WERI-Rb-1 (cell line): ENCODE data around the gene LOXL1.

Experiments used
- DNase-seq: peaks from one replicate; pipeline ENCODE4 v3.0.0-alpha.2; 2020
- H3K27ac ChIP-seq: fragments of 250-450 bp; sonication (Bioruptor Pico); 2 replicates; pipeline ENCODE4 v1.5.1; 2020; ENCODE audit warnings: mild to moderate bottlenecking, moderate library complexity
- H3K27me3 ChIP-seq: fragments of 250-450 bp; sonication (Bioruptor Pico); 2 replicates; pipeline ENCODE4 v1.5.1; 2021; ENCODE audit warnings: mild to moderate bottlenecking, low read depth, moderate library complexity; ENCODE audit not compliant: insufficient read depth, severe bottlenecking
- H3K36me3 ChIP-seq: fragments of 250-450 bp; sonication (Bioruptor Pico); 2 replicates; pipeline ENCODE4 v1.5.1; 2020; ENCODE audit warnings: mild to moderate bottlenecking, moderate library complexity
- H3K4me3 ChIP-seq: 2 replicates; pipeline ENCODE4 v1.5.1; 2011; ENCODE audit warnings: low read depth, mild to moderate bottlenecking, control low read depth, low read length
- H3K9me3 ChIP-seq: fragments of 250-450 bp; sonication (Bioruptor Pico); 2 replicates; pipeline ENCODE4 v1.5.1; 2021; ENCODE audit warnings: mild to moderate bottlenecking, moderate library complexity; ENCODE audit not compliant: severe bottlenecking
- TF ChIP-seq, protein P1 (sequence below): IDR thresholded peaks from 2 replicates; pipeline ENCODE4 v1.5.1; 2011; ENCODE audit warnings: low read depth, mild to moderate bottlenecking, control low read depth, inconsistent platforms, low read length

Gene LOXL1

GRCh38 chr15:73941449-73941848, 15.2 kb downstream of the LOXL1 start:
- peak; percentile 66 for DNase-seq
- peak overlapping the region; percentile 95 for H3K27ac ChIP-seq

GRCh38 chr15:73941871-73942635, 15.8 kb downstream of the LOXL1 start:
- no peaks in the 10 kb centered on the region for H3K27me3 ChIP-seq
- H3K36me3 ChIP-seq: peaks cover 43% of the 10 kb centered on the region
- no peaks in the 10 kb centered on the region for H3K9me3 ChIP-seq
- DNase-seq: no peak
- TF ChIP-seq, protein P1, sequence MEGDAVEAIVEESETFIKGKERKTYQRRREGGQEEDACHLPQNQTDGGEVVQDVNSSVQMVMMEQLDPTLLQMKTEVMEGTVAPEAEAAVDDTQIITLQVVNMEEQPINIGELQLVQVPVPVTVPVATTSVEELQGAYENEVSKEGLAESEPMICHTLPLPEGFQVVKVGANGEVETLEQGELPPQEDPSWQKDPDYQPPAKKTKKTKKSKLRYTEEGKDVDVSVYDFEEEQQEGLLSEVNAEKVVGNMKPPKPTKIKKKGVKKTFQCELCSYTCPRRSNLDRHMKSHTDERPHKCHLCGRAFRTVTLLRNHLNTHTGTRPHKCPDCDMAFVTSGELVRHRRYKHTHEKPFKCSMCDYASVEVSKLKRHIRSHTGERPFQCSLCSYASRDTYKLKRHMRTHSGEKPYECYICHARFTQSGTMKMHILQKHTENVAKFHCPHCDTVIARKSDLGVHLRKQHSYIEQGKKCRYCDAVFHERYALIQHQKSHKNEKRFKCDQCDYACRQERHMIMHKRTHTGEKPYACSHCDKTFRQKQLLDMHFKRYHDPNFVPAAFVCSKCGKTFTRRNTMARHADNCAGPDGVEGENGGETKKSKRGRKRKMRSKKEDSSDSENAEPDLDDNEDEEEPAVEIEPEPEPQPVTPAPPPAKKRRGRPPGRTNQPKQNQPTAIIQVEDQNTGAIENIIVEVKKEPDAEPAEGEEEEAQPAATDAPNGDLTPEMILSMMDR: no peak
- no peak overlapping the region for H3K4me3 ChIP-seq
- H3K27ac ChIP-seq: peak overlapping the region; percentile 95

More at GRCh38 chr15:73941449-73941848, 15.2 kb downstream of the LOXL1 start:
- Histone ChIP-seq H3K9me3 (no peaks in the 10 kb centered on the region), H3K4me3 (no peak overlapping the region), H3K36me3 (peaks cover 37% of the 10 kb centered on the region), H3K27me3 (no peaks in the 10 kb centered on the region)
- TF ChIP-seq, protein P1: no peak

- Histone ChIP-seq H3K27me3 (no peaks in the 10 kb centered on the region), H3K36me3 (peaks cover 51% of the 10 kb centered on the region), H3K4me3 (no peak overlapping the region), H3K9me3 (no peaks in the 10 kb centered on the region), H3K27ac (peak overlapping the region; percentile 95)
- TF ChIP-seq, protein P1: no peak
- DNase-seq: no peak
Measured at GRCh38 chr15:73942751-73943270, 16.5 kb downstream of the LOXL1 start.

- Histone ChIP-seq H3K27me3 (no peaks in the 10 kb centered on the region), H3K27ac (peak overlapping the region; percentile 95), H3K4me3 (no peak overlapping the region), H3K36me3 (peaks cover 50% of the 10 kb centered on the region), H3K9me3 (no peaks in the 10 kb centered on the region)
- DNase-seq: peak; percentile 90
- TF ChIP-seq, protein P1: no peak
Measured at GRCh38 chr15:73944161-73945129, 18.2 kb downstream of the LOXL1 start.

- Histone ChIP-seq H3K27ac (peak overlapping the region; percentile 95), H3K36me3 (peaks cover 57% of the 10 kb centered on the region), H3K4me3 (no peak overlapping the region), H3K9me3 (no peaks in the 10 kb centered on the region), H3K27me3 (no peaks in the 10 kb centered on the region)
- DNase-seq: no peak
- TF ChIP-seq, protein P1: no peak
Measured at GRCh38 chr15:73945130-73945508, 18.9 kb downstream of the LOXL1 start.
